PC-3 (cell line): ENCODE data around the gene KDM4B.

Source experiments
- EZH2 ChIP-seq: fragments of 300-600 bp; sonication (generic); IDR thresholded peaks from one replicate; pipeline ENCODE4 v1.6.1; 2017; ENCODE audit warnings: antibody characterized with exemption, mild to moderate bottlenecking, low read length; ENCODE audit not compliant: unreplicated experiment
- EZH2phosphoT487 ChIP-seq: fragments of 300-600 bp; sonication (generic); IDR thresholded peaks from 2 replicates; pipeline ENCODE4 v1.6.1; 2018; ENCODE audit warnings: mild to moderate bottlenecking, antibody characterized with exemption, low read length, borderline replicate concordance
- TF ChIP-seq, protein P1 (sequence below): fragments of 300-600 bp; sonication (generic); conservative IDR thresholded peaks from 2 replicates; pipeline ENCODE4 v1.5.1; 2017; ENCODE audit warnings: antibody characterized with exemption, low read depth, mild to moderate bottlenecking, low read length

DNA sequence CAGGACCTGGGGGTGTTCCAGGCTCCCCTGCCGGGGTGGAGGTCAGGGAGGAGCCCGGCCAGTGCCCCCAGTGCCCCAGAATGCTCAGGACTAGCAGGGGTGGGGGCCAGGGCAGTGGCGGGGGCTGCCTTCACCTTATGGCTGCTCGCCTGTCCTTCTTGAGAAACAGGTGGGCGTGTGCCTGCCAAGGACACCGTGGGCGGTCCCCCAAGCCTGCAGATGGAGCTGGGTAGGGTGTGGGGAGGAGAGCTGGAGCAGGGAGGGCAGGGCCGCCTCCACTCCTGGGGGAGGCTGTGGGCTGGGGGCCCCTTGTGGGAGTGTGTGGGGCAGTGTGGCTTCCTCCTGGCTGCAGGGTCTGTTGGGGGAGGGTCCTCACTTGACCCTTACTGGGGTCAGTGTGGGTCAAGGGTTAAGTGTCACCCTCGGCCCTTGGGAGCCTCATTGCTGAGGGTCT is 160.1 kb downstream of the KDM4B start:
- TF ChIP-seq EZH2phosphoT487: no peak
- TF ChIP-seq, protein P1, sequence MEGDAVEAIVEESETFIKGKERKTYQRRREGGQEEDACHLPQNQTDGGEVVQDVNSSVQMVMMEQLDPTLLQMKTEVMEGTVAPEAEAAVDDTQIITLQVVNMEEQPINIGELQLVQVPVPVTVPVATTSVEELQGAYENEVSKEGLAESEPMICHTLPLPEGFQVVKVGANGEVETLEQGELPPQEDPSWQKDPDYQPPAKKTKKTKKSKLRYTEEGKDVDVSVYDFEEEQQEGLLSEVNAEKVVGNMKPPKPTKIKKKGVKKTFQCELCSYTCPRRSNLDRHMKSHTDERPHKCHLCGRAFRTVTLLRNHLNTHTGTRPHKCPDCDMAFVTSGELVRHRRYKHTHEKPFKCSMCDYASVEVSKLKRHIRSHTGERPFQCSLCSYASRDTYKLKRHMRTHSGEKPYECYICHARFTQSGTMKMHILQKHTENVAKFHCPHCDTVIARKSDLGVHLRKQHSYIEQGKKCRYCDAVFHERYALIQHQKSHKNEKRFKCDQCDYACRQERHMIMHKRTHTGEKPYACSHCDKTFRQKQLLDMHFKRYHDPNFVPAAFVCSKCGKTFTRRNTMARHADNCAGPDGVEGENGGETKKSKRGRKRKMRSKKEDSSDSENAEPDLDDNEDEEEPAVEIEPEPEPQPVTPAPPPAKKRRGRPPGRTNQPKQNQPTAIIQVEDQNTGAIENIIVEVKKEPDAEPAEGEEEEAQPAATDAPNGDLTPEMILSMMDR: no peak
- no peak for TF ChIP-seq EZH2
